HuH-7 (cell line): ENCODE results near the gene PKDCC.

Source experiments
- DNase-seq: peaks from one replicate; pipeline ENCODE4 v3.0.0; 2011; ENCODE audit warnings: low spot score

The PKDCC gene

DNA sequence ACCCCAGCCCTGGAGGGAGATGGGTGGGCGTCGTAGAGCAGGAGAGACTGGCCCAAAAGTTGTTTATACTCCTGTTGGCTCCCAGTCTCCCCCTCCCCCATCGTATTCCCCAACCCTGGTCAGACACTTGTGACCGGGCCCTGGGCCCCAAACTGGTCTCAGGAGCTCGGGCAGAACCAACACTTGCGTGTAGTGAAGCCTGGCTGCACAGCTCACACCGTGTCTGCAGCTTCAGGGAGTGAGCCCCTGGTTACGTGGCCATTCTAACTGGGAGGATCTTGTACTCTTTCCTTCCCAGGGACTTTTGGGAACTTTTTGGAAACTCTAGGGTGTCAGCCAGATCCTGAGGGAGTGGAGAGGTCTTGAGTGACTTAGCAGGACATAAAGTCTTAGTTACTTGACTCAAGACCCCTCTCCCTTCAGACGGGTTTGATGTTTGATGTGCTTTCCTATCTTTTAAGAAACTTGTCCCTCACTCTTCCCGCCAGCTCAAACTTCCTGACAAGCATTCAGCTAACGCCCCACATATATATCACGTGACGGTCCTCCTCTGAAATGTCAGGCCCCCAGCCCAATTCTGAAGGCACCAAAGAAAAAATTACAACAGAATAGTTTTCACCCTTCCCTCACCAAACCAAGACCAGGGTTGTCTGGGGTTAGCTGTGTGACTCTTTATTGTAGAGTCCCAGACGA lies 2.3 kb downstream of the PKDCC start:
- no peak for DNase-seq

- DNase-seq, result no peak
Measured at GRCh38 chr2:42050703-42051542, 3.1 kb downstream of the PKDCC start.

GRCh38 chr2:42051543-42052235 lies 3.9 kb downstream of the PKDCC start:
- DNase-seq, result no peak

DNA sequence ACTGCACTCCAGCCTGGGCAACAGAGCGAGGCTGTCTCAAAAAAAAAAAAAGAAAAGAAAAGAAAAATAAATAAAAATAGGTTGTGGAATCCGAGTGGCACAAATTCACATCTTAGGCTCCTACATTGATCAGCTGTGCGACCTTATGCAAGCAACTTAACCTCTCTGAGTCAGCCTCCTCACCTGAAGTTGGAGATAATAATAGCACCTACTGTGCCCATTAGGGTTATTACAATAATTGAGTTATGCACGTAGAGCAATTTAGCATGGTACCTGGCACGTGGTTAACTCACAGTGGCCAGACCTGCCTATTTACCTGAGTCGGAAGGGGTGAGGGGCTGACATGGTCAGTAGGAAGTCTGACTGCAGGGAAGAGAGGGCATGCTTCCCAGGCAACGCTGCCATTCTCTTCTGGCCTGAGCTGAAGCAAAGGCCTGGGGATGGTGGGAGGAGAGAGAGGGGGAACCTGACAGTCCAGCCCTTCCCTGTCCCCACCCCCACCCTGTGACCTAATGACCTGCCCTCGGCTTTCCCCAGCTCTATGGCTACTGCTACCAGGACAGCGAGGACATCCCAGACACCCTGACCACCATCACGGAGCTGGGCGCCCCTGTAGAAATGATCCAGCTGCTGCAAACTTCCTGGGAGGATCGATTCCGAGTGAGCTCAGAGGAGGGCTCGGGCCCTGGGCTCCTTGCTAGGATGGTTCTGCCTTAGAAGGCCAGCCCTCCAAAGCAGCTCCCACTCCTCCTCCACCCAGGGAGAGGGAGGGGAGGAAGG lies 5.1 kb downstream of the PKDCC start:
- DNase-seq, result no peak

GRCh38 chr2:42053482-42053790 lies 5.6 kb downstream of the PKDCC start:
- DNase-seq, result no peak

- DNase-seq, result no peak
Measured at GRCh38 chr2:42053791-42054701, 6.2 kb downstream of the PKDCC start.

DNA sequence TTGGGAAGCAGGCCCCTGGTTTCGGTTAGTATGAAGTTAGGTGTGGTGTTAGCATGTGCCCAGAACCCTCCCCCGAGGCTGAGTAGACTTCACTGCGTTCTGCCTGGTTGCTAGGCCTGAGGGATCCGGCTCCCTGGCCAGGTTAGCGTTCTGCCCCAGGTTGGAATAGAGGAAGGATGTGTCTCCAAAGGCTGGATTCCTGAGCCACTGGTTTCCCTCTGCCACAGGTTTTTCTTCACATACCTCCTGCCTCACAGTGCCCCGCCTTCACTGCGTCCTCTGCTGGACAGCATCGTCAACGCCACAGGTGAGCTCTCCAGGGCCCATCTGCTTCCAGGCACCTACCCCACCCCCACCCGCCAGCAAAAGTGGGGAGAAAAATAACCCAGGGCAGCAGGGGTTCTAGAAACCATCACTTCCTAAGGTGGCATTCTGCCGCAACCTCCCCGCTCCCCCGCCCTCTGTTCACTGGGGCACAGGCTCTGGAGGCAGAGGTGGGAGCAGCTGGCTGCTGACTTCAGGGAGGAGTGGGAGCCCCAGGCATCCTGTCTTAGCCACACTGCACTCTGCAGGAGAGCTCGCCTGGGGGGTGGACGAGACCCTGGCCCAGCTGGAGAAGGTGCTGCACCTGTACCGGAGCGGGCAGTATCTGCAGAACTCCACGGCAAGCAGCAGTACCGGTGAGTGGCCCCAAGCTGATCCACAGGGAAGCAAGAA lies 7.1 kb downstream of the PKDCC start:
- DNase-seq, result peak; percentile 51

- DNase-seq, result peak; percentile 84
Measured at GRCh38 chr2:42055573-42056514, 8.0 kb downstream of the PKDCC start.

DNA sequence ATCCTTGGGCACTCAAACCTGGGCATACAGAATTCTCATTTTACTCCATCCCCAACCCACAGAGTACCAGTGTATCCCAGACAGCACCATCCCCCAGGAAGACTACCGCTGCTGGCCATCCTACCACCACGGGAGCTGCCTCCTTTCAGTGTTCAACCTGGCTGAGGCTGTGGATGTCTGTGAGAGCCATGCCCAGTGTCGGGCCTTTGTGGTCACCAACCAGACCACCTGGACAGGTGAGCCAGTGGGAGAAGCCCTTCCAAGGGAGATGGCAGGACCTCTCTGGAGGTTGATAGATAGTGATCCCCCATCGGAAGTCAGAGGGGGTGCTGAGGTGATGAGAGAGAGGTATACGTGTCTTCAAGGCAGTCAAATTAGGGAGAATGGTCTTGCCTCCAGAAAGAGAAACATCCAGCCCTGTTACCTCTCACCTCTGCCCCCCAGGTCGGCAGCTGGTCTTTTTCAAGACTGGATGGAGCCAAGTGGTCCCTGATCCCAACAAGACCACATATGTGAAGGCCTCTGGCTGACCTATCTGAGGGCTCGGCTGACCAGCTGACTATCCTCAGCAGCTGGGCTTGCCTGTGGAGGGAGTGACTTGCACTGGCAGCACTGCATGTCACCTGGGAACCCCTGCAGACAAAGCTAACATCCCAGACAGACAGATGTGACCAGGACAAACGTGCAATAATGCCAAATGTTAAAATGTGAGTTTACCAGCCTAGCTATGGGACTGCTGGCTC lies 9.5 kb downstream of the PKDCC start:
- no peak for DNase-seq

- DNase-seq, result no peak
Measured at GRCh38 chr2:42057902-42058450, 10.2 kb downstream of the PKDCC start.

GRCh38 chr2:42059261-42059898 lies 11.6 kb downstream of the PKDCC start:
- no peak for DNase-seq

- DNase-seq, result no peak
Measured at GRCh38 chr2:42060028-42060427, 12.2 kb downstream of the PKDCC start.

DNA sequence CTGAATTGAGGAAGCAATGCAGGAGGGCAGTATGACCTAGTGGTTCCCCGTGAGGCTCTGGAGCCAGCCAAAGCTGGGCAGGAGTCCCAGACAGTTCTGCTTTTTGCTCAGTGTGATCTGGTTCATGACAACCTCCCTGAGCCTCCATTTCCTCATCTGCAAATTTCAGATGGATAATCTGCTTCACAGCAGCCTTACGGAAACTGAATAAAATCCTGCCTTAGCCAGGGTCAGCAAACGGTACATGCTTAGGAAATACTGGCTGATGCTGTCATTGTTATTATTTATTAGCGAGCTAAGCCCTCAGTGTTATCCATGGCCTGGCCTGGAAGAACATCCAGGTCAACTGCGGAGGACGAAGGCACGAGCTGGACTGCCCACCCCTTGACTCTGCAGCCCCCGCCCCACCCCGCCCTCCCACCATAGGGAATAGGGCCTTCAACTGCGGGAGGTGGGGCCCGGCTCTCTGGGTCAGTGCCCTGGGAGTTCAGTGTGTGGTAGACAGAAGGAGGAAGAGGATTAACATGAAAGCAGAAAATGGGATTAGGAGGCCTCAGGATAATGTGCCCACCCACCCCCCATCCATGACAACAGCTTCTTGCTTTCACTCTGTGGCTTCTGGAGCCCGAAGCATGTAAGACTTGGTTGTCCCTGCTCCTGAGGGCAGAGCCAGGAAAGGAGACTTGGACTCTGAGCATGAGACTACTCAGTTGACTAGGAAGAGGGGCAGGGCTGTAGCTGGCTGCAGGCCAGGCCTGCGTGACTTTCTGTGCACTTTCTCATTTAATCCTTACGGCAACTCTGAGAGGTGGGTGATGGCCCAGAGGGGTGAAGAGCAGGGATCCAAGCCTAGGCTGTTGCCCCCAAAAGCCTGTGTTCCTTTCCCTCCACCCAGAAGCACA lies 13.1 kb downstream of the PKDCC start:
- DNase-seq, result no peak

DNA sequence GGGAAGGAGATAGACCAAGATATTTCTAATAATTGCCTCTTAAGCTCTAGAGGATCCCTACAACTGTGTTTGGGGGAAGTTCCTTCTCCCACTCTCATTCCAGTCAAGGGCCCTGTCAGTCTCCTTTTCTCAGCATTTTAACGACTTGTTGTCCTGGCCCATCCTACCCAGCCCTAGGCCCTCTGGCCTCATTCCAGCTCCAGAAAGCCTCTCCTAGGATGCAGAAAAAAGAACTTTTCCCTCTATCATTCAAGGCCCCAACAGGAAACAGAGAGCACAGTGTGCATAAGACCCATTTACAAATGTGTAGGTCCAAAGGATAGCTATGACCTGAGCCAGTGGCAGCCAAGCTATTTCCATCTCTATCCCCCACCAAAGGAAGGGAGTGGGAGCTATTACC lies 14.0 kb downstream of the PKDCC start:
- DNase-seq, result no peak

GRCh38 chr2:42063431-42064171 lies 15.8 kb downstream of the PKDCC start:
- no peak for DNase-seq

- DNase-seq, result no peak
Measured at GRCh38 chr2:42064417-42064942, 16.7 kb downstream of the PKDCC start.
